Measurements from ENCODE around the gene IFITM10. TPM values are rescaled to one million over a fixed set of nuclear protein-coding genes. Genes with fewer than 3 reads are reported as not detected.
"Not testable (repeated sequence)": the region's sequence is repeated elsewhere in the genome, so short reads cannot be mapped to it uniquely, and the experiment has no call there.

IFITM10 gene
- total RNA-seq, 1 donor from 2014 or later = 0.31 TPM

GRCh38 chr11:1777737-1778136 is 27.3 kb upstream of the IFITM10 start:
- no peak for DNase-seq

GRCh38 chr11:1776944-1777715 is 26.7 kb upstream of the IFITM10 start:
- no peak for DNase-seq

- no peak for DNase-seq
Observed at GRCh38 chr11:1776331-1776851, 26.0 kb upstream of the IFITM10 start.

GRCh38 chr11:1774886-1775285 is 24.5 kb upstream of the IFITM10 start:
- DNase-seq = no peak

GRCh38 chr11:1773994-1774550 is 23.7 kb upstream of the IFITM10 start:
- DNase-seq = no peak

GRCh38 chr11:1773131-1773993 is 23.0 kb upstream of the IFITM10 start:
- no peak for DNase-seq

- DNase-seq = no peak
Observed at GRCh38 chr11:1772270-1773130, 22.1 kb upstream of the IFITM10 start.

GRCh38 chr11:1771700-1772099 is 21.3 kb upstream of the IFITM10 start:
- no peak for DNase-seq

GRCh38 chr11:1771273-1771672 is 20.9 kb upstream of the IFITM10 start:
- no peak for DNase-seq

- no peak for DNase-seq
Observed at GRCh38 chr11:1770528-1770927, 20.1 kb upstream of the IFITM10 start.

GRCh38 chr11:1770061-1770460 is 19.7 kb upstream of the IFITM10 start:
- no peak for DNase-seq

- DNase-seq = not testable (repeated sequence)
Observed at GRCh38 chr11:1769304-1769936, 19.0 kb upstream of the IFITM10 start.

- DNase-seq = no peak
Observed at GRCh38 chr11:1768141-1768469, 17.7 kb upstream of the IFITM10 start.

GRCh38 chr11:1767399-1768140 is 17.2 kb upstream of the IFITM10 start:
- DNase-seq = no peak

- DNase-seq = no peak
Observed at GRCh38 chr11:1766719-1767398, 16.5 kb upstream of the IFITM10 start.

GRCh38 chr11:1765871-1766718 is 15.7 kb upstream of the IFITM10 start:
- no peak for DNase-seq

GRCh38 chr11:1763796-1764661 is 13.6 kb upstream of the IFITM10 start, which contains the start of gene CTSD:
Gene CTSD, minus strand, starts transcription at chr11:1763927. Its CDS starts 68 bp downstream, at chr11:1763859.
- peak; percentile 92 for DNase-seq

- DNase-seq = no peak
Observed at GRCh38 chr11:1763336-1763795, 13.0 kb upstream of the IFITM10 start.
